Measurements from ENCODE around the gene HVCN1.
"Not testable (repeated sequence)": the region's sequence is repeated elsewhere in the genome, so short reads cannot be mapped to it uniquely, and the experiment has no call there.

The HVCN1 gene

DNA sequence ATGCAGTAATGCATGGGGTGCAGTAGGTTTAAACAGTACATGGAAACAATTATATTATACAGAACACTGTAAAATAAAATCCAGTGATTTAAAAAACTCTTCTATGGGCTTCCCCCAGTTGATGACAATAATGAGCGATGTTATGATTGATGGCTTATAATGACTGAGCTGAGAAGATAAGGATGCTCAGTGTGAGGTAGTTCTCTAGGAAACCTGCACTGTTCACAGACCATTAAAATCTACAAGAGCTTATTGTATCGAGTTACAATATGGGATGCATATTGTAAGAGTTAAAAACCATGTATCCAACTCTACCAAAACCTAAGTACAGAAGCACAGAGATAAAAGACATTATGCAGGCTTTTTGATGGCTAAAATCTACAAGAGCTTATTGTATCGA lies 34.0 kb upstream of the HVCN1 start:
- H3K4me3 ChIP-seq (ENCODE audit: low read depth, low read length); H3K27me3 ChIP-seq (ENCODE audit: control insufficient read depth, insufficient read depth, low read length); H3K9me3 ChIP-seq (ENCODE audit: control insufficient read depth, insufficient read depth, low read depth, low read length); H3K9ac ChIP-seq (ENCODE audit: low read length); H3K27ac ChIP-seq (ENCODE audit: low read depth, low read length): not testable (repeated sequence)
- Histone ChIP-seq H3K4me1 (ENCODE audit: control insufficient read depth, insufficient read depth, low read length) (peaks cover 13% of the 10 kb centered on the region), H3K36me3 (ENCODE audit: control insufficient read depth, insufficient read depth, low read length) (peaks cover 97% of the 10 kb centered on the region)

DNA sequence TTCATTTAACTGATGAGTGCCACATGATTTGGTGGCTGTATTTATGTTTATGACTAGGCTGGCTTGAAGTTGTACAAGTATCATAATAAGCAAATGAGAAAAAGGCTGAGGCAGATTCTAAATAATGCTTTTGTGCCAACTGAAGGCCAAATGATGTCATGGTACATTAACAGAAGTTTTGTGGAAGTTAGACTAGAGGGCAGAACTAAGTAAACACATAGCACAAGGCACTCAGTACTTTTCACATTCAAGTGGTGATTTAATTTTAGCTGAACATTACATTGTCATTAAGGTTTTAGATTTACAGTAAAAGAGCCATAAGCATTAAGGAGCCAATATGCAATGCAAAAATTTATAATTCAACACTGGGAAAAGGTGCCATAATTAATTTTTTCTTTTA lies 32.7 kb upstream of the HVCN1 start:
- Histone ChIP-seq H3K9ac (ENCODE audit: low read length) (no peak overlapping the region), H3K36me3 (ENCODE audit: control insufficient read depth, insufficient read depth, low read length) (peaks cover 91% of the 10 kb centered on the region), H3K9me3 (ENCODE audit: control insufficient read depth, insufficient read depth, low read depth, low read length) (no peaks in the 10 kb centered on the region), H3K4me1 (ENCODE audit: control insufficient read depth, insufficient read depth, low read length) (peaks cover 4% of the 10 kb centered on the region; the same call in 1 of the 2 replicates), H3K27ac (ENCODE audit: low read depth, low read length) (no peak overlapping the region), H3K4me3 (ENCODE audit: low read depth, low read length) (no peak overlapping the region), H3K27me3 (ENCODE audit: control insufficient read depth, insufficient read depth, low read length) (no peaks in the 10 kb centered on the region)

GRCh38 chr12:110720516-110720915 lies 31.6 kb upstream of the HVCN1 start:
- Histone ChIP-seq H3K9me3 (ENCODE audit: control insufficient read depth, insufficient read depth, low read depth, low read length) (no peaks in the 10 kb centered on the region), H3K36me3 (ENCODE audit: control insufficient read depth, insufficient read depth, low read length) (peaks cover 81% of the 10 kb centered on the region), H3K27me3 (ENCODE audit: control insufficient read depth, insufficient read depth, low read length) (no peaks in the 10 kb centered on the region), H3K4me1 (ENCODE audit: control insufficient read depth, insufficient read depth, low read length) (no peaks in the 10 kb centered on the region), H3K27ac (ENCODE audit: low read depth, low read length) (no peak overlapping the region), H3K9ac (ENCODE audit: low read length) (no peak overlapping the region), H3K4me3 (ENCODE audit: low read depth, low read length) (no peak overlapping the region)

- Histone ChIP-seq H3K36me3 (ENCODE audit: control insufficient read depth, insufficient read depth, low read length) (peaks cover 61% of the 10 kb centered on the region), H3K4me3 (ENCODE audit: low read depth, low read length) (no peak overlapping the region), H3K9ac (ENCODE audit: low read length) (no peak overlapping the region), H3K9me3 (ENCODE audit: control insufficient read depth, insufficient read depth, low read depth, low read length) (no peaks in the 10 kb centered on the region), H3K27ac (ENCODE audit: low read depth, low read length) (no peak overlapping the region), H3K27me3 (ENCODE audit: control insufficient read depth, insufficient read depth, low read length) (no peaks in the 10 kb centered on the region), H3K4me1 (ENCODE audit: control insufficient read depth, insufficient read depth, low read length) (no peaks in the 10 kb centered on the region)
Measured at GRCh38 chr12:110718222-110718908, 29.4 kb upstream of the HVCN1 start.

GRCh38 chr12:110717037-110717436 lies 28.1 kb upstream of the HVCN1 start:
- no peaks in the 10 kb centered on the region for H3K4me1 ChIP-seq (ENCODE audit: control insufficient read depth, insufficient read depth, low read length)
- peaks cover 48% of the 10 kb centered on the region for H3K36me3 ChIP-seq (ENCODE audit: control insufficient read depth, insufficient read depth, low read length)
- H3K27ac ChIP-seq (ENCODE audit: low read depth, low read length), result no peak overlapping the region
- no peak overlapping the region for H3K9ac ChIP-seq (ENCODE audit: low read length)
- no peaks in the 10 kb centered on the region for H3K9me3 ChIP-seq (ENCODE audit: control insufficient read depth, insufficient read depth, low read depth, low read length)
- no peak overlapping the region for H3K4me3 ChIP-seq (ENCODE audit: low read depth, low read length)
- no peaks in the 10 kb centered on the region for H3K27me3 ChIP-seq (ENCODE audit: control insufficient read depth, insufficient read depth, low read length)

GRCh38 chr12:110708917-110709316 lies 20.0 kb upstream of the HVCN1 start:
- Histone ChIP-seq H3K4me1 (ENCODE audit: control insufficient read depth, insufficient read depth, low read length) (no peaks in the 10 kb centered on the region), H3K9ac (ENCODE audit: low read length) (no peak overlapping the region), H3K27ac (ENCODE audit: low read depth, low read length) (no peak overlapping the region), H3K4me3 (ENCODE audit: low read depth, low read length) (no peak overlapping the region), H3K9me3 (ENCODE audit: control insufficient read depth, insufficient read depth, low read depth, low read length) (no peaks in the 10 kb centered on the region), H3K27me3 (ENCODE audit: control insufficient read depth, insufficient read depth, low read length) (no peaks in the 10 kb centered on the region), H3K36me3 (ENCODE audit: control insufficient read depth, insufficient read depth, low read length) (no peaks in the 10 kb centered on the region)

GRCh38 chr12:110705309-110705708 lies 16.4 kb upstream of the HVCN1 start:
- Histone ChIP-seq H3K36me3 (ENCODE audit: control insufficient read depth, insufficient read depth, low read length) (no peaks in the 10 kb centered on the region), H3K9me3 (ENCODE audit: control insufficient read depth, insufficient read depth, low read depth, low read length) (no peaks in the 10 kb centered on the region), H3K27ac (ENCODE audit: low read depth, low read length) (no peak overlapping the region), H3K9ac (ENCODE audit: low read length) (no peak overlapping the region), H3K4me3 (ENCODE audit: low read depth, low read length) (no peak overlapping the region), H3K4me1 (ENCODE audit: control insufficient read depth, insufficient read depth, low read length) (no peaks in the 10 kb centered on the region), H3K27me3 (ENCODE audit: control insufficient read depth, insufficient read depth, low read length) (no peaks in the 10 kb centered on the region)

DNA sequence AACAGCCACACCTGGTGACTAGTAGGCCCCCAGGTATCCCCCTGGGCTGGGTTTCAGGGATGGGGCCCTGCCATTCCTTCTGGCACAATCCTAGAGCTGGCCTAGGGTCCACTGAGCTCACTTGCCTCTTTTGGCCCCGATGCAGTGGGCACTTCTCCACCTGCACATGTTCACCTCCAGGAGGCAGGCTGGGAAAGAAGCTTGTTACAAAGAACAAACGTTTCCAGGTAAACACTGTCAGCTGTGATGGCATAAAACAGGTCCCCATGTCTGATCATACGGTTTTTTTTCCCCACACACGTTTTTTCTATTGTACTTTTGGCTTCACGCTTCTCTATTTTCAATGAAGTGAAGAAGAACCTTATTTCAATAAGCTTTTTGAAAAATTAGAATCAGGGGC lies 15.8 kb upstream of the HVCN1 start:
- Histone ChIP-seq H3K4me1 (ENCODE audit: control insufficient read depth, insufficient read depth, low read length) (no peaks in the 10 kb centered on the region), H3K36me3 (ENCODE audit: control insufficient read depth, insufficient read depth, low read length) (no peaks in the 10 kb centered on the region), H3K4me3 (ENCODE audit: low read depth, low read length) (no peak overlapping the region), H3K27me3 (ENCODE audit: control insufficient read depth, insufficient read depth, low read length) (no peaks in the 10 kb centered on the region), H3K27ac (ENCODE audit: low read depth, low read length) (no peak overlapping the region), H3K9ac (ENCODE audit: low read length) (no peak overlapping the region), H3K9me3 (ENCODE audit: control insufficient read depth, insufficient read depth, low read depth, low read length) (no peaks in the 10 kb centered on the region)

DNA sequence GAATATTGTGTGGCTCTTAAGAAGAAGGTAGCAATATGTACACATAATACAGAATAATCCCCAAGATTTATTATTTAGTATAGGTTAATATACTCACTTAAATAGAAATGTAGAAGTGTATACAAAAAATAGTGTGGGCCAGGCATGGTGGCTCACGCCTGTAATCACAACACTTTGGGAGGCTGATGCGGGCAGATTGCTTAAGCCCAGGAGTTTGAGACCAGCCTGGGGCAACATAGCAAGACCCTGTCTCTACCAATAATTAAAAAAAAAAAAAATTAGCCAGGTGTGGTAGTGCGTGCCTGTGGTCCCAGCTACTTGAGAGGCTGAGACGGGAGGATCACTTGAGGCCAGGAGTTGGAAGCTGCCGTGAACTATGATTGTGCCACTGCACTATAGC lies 15.3 kb upstream of the HVCN1 start:
- Histone ChIP-seq H3K4me3 (ENCODE audit: low read depth, low read length) (no peak overlapping the region), H3K9ac (ENCODE audit: low read length) (no peak overlapping the region), H3K4me1 (ENCODE audit: control insufficient read depth, insufficient read depth, low read length) (no peaks in the 10 kb centered on the region), H3K27ac (ENCODE audit: low read depth, low read length) (no peak overlapping the region), H3K9me3 (ENCODE audit: control insufficient read depth, insufficient read depth, low read depth, low read length) (no peaks in the 10 kb centered on the region), H3K27me3 (ENCODE audit: control insufficient read depth, insufficient read depth, low read length) (no peaks in the 10 kb centered on the region), H3K36me3 (ENCODE audit: control insufficient read depth, insufficient read depth, low read length) (no peaks in the 10 kb centered on the region)

- H3K27me3 ChIP-seq (ENCODE audit: control insufficient read depth, insufficient read depth, low read length), result no peaks in the 10 kb centered on the region
- H3K4me3 ChIP-seq (ENCODE audit: low read depth, low read length), result no peak overlapping the region
- H3K9me3 ChIP-seq (ENCODE audit: control insufficient read depth, insufficient read depth, low read depth, low read length), result no peaks in the 10 kb centered on the region
- no peak overlapping the region for H3K27ac ChIP-seq (ENCODE audit: low read depth, low read length)
- H3K4me1 ChIP-seq (ENCODE audit: control insufficient read depth, insufficient read depth, low read length), result peaks cover 3% of the 10 kb centered on the region; the same call in 1 of the 2 replicates
- H3K9ac ChIP-seq (ENCODE audit: low read length), result no peak overlapping the region
- H3K36me3 ChIP-seq (ENCODE audit: control insufficient read depth, insufficient read depth, low read length), result no peaks in the 10 kb centered on the region
Measured at GRCh38 chr12:110702081-110702480, 13.2 kb upstream of the HVCN1 start.

DNA sequence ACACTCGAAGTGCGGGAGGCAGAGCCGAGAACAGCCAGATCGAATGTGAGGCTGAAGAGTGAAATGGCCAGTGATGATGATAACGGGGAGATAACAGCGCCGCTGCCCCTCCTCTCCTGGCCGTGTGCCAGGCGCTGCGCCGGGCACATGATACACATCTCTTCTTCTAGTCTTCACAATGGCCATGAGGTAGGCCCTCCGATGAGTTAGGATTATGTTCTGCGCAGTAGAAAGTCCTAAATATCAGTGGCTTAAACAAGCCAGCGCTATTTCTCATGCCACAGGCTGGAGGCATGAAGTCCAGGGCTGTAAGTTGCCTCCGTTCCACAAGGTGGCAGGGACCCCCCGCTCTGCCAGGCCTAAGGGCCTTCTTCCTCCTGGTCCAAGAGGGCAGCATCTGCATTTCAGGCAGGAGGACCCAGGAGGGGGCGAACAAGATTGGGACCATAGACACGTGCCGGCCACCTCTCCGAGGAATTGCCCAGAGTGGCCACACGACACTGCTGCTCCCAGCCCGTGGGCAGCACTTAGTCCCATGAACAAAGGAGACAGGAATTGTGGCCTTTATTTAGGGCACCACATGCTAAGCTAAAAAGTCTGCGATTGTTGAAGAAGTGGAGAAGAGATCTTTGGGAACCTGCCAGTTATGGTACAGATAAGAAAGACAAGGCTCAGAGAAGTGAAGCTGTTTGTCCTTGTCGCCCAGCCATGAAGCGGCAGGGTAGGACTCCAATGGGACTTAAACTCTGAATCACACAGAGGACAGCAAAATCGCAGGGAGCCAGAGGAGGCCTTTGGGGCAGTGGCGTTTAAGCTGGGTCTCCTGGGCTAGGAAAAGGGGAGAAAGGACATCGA lies 10.9 kb upstream of the HVCN1 start:
- Histone ChIP-seq H3K9me3 (ENCODE audit: control insufficient read depth, insufficient read depth, low read depth, low read length) (no peaks in the 10 kb centered on the region), H3K4me1 (ENCODE audit: control insufficient read depth, insufficient read depth, low read length) (peaks cover 3% of the 10 kb centered on the region; the same call in 1 of the 2 replicates), H3K9ac (ENCODE audit: low read length) (no peak overlapping the region), H3K27me3 (ENCODE audit: control insufficient read depth, insufficient read depth, low read length) (no peaks in the 10 kb centered on the region), H3K27ac (ENCODE audit: low read depth, low read length) (no peak overlapping the region), H3K4me3 (ENCODE audit: low read depth, low read length) (no peak overlapping the region), H3K36me3 (ENCODE audit: control insufficient read depth, insufficient read depth, low read length) (no peaks in the 10 kb centered on the region)
